Measurements from ENCODE around the gene NTM. TPM values are rescaled to one million over a fixed set of nuclear protein-coding genes. Genes with fewer than 3 reads are reported as not detected.
A peak's percentile ranks its signal among the peaks of the same experiment; 100 is the strongest.

The NTM gene
- total RNA-seq, 2 donors from 2014 or later: not detected

GRCh38 chr11:131629925-131630540, 259.6 kb downstream of the NTM start:
- Mint-ChIP-seq H3K27ac (no peak overlapping the region), H3K27me3 (peaks cover 9% of the 10 kb centered on the region), H3K4me3 (no peak overlapping the region), H3K4me1 (no peaks in the 10 kb centered on the region), H3K36me3 (ENCODE audit: low read depth) (no peaks in the 10 kb centered on the region), H3K9me3 (no peaks in the 10 kb centered on the region)
- ATAC-seq (replicated peaks): no peak

DNA sequence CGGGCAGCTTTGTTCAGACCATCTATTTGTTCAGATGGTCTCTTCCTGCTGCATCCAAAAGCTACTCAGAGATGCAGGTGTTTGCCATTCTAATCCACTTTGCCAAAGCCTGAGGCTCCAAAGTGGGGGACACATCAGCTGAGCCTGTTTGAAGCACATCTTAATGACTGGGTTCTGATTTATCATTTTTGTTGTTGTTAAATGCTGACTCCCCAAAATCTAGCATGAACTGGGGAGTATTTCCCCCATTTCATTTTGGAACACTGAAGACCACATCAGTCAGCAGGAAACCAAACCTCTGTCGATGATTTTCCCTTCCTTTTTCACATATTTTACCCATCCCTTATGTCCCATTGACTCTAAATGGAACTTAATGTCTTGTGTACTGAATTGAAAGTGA, 262.6 kb downstream of the NTM start:
- Mint-ChIP-seq H3K4me1 (no peaks in the 10 kb centered on the region), H3K27ac (no peak overlapping the region), H3K4me3 (no peak overlapping the region), H3K9me3 (no peaks in the 10 kb centered on the region), H3K27me3 (peaks cover 12% of the 10 kb centered on the region), H3K36me3 (ENCODE audit: low read depth) (no peaks in the 10 kb centered on the region)
- ATAC-seq (replicated peaks): no peak

DNA sequence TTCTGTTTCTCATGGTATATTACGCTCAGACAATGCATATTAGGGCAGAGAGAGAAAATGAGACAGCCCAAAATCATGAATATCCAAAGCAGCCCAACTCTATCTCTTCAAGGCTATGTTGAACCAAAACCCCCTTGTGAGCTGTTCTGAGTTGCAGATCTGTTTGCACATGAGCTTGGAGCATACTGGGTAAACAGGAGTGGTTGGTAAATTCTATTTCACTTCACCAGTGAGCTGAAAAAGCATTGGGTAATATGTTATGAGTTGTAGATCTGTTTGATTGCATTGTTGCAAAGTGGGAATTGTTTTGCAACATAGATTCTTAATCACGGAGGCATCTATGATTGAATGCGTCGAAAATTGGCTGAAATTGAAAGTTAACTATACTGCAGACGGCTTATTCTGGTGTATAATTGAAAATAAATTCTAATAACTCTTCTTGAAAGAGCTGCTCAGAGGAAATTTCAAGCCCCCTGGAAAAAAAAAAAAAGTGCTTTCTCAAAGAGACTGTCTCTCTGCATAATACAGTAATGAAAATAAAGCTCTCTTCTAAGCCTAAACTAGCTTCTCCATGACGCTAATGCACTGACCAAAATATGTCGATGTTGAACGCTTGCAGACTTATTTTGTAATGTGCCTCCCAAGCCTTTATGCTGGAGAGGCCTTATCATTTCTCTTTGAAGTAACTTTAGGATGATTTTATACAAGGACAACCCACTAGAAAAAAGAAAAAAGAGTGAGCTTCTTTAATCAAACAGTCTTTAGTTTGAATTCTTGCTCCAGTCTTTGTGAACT, 263.7 kb downstream of the NTM start:
- no peak overlapping the region for H3K4me3 Mint-ChIP-seq
- ATAC-seq (replicated peaks): no peak
- H3K27me3 Mint-ChIP-seq: peaks cover 6% of the 10 kb centered on the region
- H3K36me3 Mint-ChIP-seq (ENCODE audit: low read depth): no peaks in the 10 kb centered on the region
- no peaks in the 10 kb centered on the region for H3K4me1 Mint-ChIP-seq
- H3K27ac Mint-ChIP-seq: no peak overlapping the region
- H3K9me3 Mint-ChIP-seq: no peaks in the 10 kb centered on the region

GRCh38 chr11:131637469-131638175, 267.2 kb downstream of the NTM start:
- Mint-ChIP-seq H3K27me3 (peaks cover 6% of the 10 kb centered on the region), H3K36me3 (ENCODE audit: low read depth) (no peaks in the 10 kb centered on the region), H3K9me3 (peaks cover 5% of the 10 kb centered on the region), H3K4me3 (no peak overlapping the region), H3K27ac (no peak overlapping the region), H3K4me1 (no peaks in the 10 kb centered on the region)
- ATAC-seq (replicated peaks): no peak

- no peak overlapping the region for H3K27ac Mint-ChIP-seq
Measured at GRCh38 chr11:131638889-131639288, 268.5 kb downstream of the NTM start.

GRCh38 chr11:131640320-131640719, 269.9 kb downstream of the NTM start:
- Mint-ChIP-seq H3K9me3 (peaks cover 5% of the 10 kb centered on the region), H3K4me3 (no peak overlapping the region)

More at GRCh38 chr11:131638889-131639288, 268.5 kb downstream of the NTM start:
- Mint-ChIP-seq H3K9me3 (peaks cover 5% of the 10 kb centered on the region), H3K27me3 (peaks cover 6% of the 10 kb centered on the region), H3K4me3 (no peak overlapping the region), H3K36me3 (ENCODE audit: low read depth) (no peaks in the 10 kb centered on the region), H3K4me1 (no peaks in the 10 kb centered on the region)
- no peak for ATAC-seq (replicated peaks)

GRCh38 chr11:131642756-131643531, 272.5 kb downstream of the NTM start:
- H3K9me3 Mint-ChIP-seq: peaks cover 5% of the 10 kb centered on the region
- peaks cover 2% of the 10 kb centered on the region for H3K27me3 Mint-ChIP-seq
- ATAC-seq (replicated peaks): peak; percentile 21
- H3K36me3 Mint-ChIP-seq (ENCODE audit: low read depth): no peaks in the 10 kb centered on the region
- H3K4me1 Mint-ChIP-seq: no peaks in the 10 kb centered on the region
- no peak overlapping the region for H3K27ac Mint-ChIP-seq
- H3K4me3 Mint-ChIP-seq: no peak overlapping the region

More at GRCh38 chr11:131640320-131640719, 269.9 kb downstream of the NTM start:
- Mint-ChIP-seq H3K27me3 (peaks cover 6% of the 10 kb centered on the region), H3K27ac (no peak overlapping the region), H3K4me1 (no peaks in the 10 kb centered on the region), H3K36me3 (ENCODE audit: low read depth) (no peaks in the 10 kb centered on the region)
- no peak for ATAC-seq (replicated peaks)

DNA sequence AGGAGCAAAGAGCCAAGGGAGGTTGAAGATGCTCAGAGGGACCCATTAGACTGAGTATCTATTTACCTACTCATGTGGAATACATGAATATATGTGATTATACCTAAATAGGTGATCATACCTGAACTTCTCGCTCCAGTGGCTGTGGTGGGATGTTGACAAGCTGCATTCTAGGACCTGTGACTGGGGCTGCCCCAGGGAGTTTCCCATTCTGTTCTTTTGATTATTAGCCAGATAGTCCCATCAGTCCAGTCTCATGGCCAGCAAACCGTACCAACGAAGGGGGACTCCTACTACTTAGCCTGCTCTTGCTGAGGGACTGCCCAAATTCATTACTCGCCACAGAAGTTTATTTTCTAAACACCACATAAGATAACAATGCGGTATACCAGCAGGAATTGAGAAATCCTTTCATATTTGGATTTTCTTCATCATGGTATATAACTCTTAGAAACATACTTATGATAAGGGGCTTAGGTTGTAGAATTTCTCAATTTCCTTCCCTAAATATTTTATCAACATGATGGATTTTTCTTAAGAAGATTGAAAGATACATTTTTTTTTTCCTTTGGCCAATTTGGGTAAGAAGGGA, 273.9 kb downstream of the NTM start:
- Mint-ChIP-seq H3K27me3 (peaks cover 3% of the 10 kb centered on the region), H3K4me3 (no peak overlapping the region), H3K36me3 (ENCODE audit: low read depth) (no peaks in the 10 kb centered on the region), H3K27ac (no peak overlapping the region), H3K4me1 (no peaks in the 10 kb centered on the region), H3K9me3 (peaks cover 5% of the 10 kb centered on the region)
- ATAC-seq (replicated peaks): no peak

DNA sequence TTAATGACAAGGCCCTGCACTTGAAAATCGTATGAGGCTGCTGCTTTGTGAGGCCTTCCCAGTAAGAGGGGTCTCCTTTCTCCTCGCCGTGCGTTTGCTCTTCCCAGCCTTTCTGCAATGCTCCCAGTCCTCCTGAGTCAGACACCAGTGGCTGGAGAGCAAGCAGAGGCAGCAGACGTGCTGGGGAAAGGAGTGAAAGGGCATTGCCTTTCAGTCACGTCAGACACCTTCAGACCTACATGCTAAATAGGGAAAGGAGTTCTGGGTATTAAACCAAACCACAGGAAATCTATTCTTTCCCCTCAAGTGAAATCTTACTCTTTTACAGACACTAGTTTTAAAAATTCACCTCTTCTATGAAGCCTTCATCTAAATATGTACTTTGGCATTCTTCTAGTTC, 274.8 kb downstream of the NTM start:
- Mint-ChIP-seq H3K4me3 (no peak overlapping the region), H3K9me3 (peaks cover 5% of the 10 kb centered on the region), H3K27me3 (peaks cover 3% of the 10 kb centered on the region), H3K36me3 (ENCODE audit: low read depth) (no peaks in the 10 kb centered on the region), H3K27ac (no peak overlapping the region), H3K4me1 (no peaks in the 10 kb centered on the region)
- no peak for ATAC-seq (replicated peaks)

- Mint-ChIP-seq H3K4me1 (no peaks in the 10 kb centered on the region), H3K27me3 (peaks cover 7% of the 10 kb centered on the region), H3K27ac (no peak overlapping the region), H3K4me3 (no peak overlapping the region), H3K36me3 (ENCODE audit: low read depth) (no peaks in the 10 kb centered on the region), H3K9me3 (no peaks in the 10 kb centered on the region)
- no peak for ATAC-seq (replicated peaks)
Measured at GRCh38 chr11:131649856-131650255, 279.4 kb downstream of the NTM start.

DNA sequence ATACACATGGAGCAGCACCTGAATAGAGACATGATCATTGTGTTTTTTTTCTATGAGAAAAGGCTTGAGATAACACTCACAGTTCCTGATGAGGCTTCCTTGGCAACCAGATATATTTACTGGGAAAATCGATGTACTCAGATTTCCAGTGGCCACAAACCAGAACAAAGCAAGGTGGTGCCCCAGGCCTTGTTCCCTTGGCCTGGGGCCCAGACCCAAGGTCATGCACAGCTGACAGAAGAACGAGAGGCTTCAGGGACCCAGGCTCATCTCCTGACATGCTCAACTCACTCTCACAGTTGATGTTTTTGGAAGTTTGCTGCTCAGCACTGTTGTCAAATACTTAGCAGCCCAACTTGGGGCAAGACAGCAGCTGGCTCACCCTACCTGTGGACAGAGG, 281.8 kb downstream of the NTM start:
- H3K4me1 Mint-ChIP-seq: no peaks in the 10 kb centered on the region
- H3K36me3 Mint-ChIP-seq (ENCODE audit: low read depth): no peaks in the 10 kb centered on the region
- no peak overlapping the region for H3K27ac Mint-ChIP-seq

DNA sequence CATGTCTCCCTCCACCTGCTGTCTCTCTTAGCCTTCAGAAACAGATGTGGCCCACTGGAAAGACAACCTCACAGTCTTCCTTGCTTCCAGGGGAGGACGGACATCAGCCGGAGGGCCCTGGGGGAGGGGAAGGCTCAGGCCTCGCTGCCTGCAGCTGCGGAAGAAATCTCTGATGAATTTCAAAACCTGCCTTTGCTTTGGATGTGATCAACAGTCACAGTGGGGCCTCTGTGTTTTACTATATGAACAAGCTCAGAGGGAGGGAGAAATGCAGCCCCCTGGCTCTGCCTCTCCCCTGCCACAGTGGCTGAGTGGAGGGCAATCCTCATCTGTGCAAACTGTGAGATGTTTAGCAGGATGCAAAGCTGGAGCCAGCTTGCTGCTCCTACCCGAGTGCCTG, 282.8 kb downstream of the NTM start:
- no peaks in the 10 kb centered on the region for H3K4me1 Mint-ChIP-seq
- no peak overlapping the region for H3K4me3 Mint-ChIP-seq
- H3K27ac Mint-ChIP-seq: no peak overlapping the region
- ATAC-seq (replicated peaks): no peak
- no peaks in the 10 kb centered on the region for H3K9me3 Mint-ChIP-seq
- no peaks in the 10 kb centered on the region for H3K36me3 Mint-ChIP-seq (ENCODE audit: low read depth)
- peaks cover 12% of the 10 kb centered on the region for H3K27me3 Mint-ChIP-seq

More for the DNA sequence above, 281.8 kb downstream of the NTM start:
- ATAC-seq (replicated peaks): no peak
- H3K9me3 Mint-ChIP-seq: no peaks in the 10 kb centered on the region
- H3K4me3 Mint-ChIP-seq: no peak overlapping the region
- H3K27me3 Mint-ChIP-seq: peaks cover 7% of the 10 kb centered on the region

DNA sequence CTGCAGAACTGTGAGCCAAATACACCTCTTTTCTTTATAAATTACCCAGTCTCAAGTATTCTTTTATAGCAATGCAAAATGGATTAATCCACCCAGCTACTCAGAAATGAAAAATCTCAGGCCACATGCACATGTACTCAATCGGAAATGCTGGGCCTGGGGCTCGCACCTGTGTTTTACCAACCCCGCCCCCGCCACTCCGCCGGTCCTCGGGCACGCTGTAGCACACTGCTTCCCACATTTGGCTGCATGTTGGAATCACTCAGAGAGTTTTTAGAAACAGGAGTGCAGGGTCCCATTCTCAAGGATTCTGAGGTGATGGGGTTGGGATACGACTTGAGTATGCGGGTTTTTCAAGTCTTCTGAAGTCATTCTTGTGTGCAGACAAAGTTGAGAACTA, 284.4 kb downstream of the NTM start:
- Mint-ChIP-seq H3K4me3 (no peak overlapping the region), H3K9me3 (no peaks in the 10 kb centered on the region), H3K27ac (no peak overlapping the region), H3K36me3 (ENCODE audit: low read depth) (no peaks in the 10 kb centered on the region), H3K27me3 (peaks cover 17% of the 10 kb centered on the region), H3K4me1 (no peaks in the 10 kb centered on the region)
- no peak for ATAC-seq (replicated peaks)
